OCI-M1 (cell line): Measurements from ENCODE around the gene NTSR2.
A peak's percentile ranks its signal among the peaks of the same experiment; 100 is the strongest.

Experiments used
- DNase-seq: peaks from one replicate; lab custom pipeline; 2025; lab: John Stamatoyannopoulos, UW

NTSR2 gene

DNA sequence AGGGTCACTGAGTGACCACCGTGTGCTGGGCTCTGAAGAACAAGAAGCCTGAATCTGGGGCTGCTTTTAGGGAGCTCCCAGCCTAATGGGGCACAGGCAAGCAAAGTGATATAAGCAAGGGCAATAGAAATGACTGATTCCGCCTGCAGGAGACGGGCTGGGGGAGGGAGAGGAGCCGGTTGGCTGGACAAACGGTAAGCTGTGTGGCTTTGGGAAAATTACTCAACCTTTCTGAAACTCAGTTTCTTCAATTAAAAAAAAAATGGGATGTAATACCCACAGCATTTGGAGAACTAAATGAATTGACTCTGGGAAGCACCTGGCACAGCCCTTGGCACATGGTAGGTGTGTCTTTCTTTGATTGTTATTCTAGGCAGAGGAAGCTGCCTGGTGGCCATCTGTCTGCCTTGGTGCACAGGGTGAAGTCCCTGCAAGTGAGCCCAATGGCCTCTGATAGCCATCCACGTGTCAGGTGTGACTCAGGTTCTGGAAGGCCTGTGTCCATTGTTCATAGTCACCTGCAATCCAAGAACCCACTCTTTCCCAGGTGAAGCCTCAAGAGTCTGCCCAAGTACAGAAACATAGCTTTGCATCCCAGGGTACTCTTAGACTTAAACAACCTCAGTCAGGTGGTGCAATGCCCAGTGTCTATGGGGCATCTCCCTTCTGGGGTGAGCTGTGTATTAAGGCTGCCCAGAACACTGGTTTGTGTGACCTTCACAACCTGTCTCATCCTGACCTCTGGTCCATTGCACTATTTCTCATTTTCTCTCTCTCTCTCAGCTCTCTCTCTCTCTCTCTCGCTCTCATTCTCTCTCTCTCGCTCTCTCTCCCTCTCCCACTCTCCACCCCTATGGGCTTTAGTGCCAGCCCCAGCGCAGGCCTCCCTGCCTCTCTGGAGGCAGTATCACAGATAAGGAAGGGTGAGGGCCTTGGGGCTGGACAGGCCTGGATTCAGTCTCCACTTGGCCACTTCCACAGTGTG is 30.0 kb upstream of the NTSR2 start:
- no peak for DNase-seq

DNA sequence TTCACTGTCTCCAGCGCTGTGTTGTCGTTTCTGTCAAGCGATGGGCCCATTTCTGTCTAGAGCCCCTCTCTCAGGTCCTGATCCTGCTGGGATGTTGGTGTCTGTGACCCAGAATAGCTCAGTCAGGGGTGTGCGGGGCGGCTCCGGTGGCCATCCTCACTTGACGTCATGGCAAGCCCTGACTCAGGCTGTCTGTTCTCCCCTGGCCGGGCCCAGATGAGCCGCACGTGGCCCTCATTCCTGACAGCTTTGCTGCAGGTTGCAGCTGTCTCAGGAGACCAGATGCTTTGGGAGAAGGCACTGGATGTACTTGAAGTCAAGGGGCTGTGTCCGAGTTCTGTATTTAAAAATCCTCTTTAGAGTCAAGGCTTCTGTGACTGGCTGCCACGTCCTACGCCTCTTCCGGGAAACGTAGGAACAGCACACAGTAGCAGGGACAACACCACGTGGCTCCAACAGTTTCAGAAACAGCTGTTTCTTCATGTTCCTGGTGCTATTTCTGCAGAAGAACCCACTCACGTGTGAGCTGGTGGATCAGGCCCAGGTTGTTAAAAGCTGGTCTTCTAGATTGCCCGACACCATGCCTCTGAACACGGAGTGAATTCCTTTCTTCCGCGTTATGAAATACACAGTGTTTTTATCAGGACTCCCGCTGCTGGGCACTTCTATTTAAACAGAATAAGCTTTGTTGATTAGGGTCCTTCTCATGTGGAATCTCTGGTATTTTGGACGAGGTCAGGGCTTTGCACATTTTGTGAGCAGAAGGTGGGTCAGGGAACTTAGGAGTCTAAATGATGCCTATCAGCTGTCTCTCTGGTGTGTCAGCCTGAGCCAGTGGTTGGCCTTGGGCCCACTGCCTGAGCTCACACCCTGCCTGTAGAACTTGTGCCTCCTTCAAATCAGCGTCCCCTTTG is 28.3 kb upstream of the NTSR2 start:
- DNase-seq, result no peak

DNA sequence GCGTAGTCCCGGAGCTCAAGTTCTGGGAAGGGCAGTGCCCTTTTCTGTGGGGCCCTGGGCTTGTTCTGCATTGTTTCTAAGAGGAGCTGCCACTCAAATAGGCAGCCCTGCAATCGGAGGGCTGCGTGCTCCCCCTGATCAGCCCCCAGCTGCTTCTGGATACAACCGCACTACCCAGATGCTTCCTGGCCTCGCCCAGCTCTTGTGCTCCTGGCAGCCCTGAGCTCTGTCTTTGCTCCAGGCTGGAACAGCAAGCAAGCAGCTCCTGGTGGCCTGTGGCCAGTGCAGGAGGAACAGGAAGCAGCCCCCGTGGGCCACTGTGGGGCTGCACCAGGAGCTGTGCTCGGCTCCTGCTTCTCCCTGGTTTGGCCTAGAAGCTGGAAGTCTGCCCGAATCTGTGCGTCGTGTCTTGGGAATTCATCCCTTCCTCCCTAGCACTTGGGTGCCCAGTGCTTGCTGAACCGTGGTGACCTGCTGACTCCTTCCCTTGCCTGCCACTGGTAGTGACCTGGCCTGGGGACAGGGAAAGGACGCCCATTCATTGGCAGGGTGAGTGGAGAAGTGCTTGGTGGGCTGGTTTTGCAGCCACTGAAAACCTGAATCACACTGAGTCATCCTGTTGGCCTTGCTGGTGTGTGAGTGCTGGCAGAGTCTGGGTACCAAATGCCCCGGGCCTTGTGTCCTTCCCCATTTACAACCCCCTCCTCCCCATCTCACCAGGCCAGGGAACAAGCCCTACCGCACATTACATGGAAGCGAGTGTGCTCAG is 27.3 kb upstream of the NTSR2 start:
- DNase-seq, result no peak

DNA sequence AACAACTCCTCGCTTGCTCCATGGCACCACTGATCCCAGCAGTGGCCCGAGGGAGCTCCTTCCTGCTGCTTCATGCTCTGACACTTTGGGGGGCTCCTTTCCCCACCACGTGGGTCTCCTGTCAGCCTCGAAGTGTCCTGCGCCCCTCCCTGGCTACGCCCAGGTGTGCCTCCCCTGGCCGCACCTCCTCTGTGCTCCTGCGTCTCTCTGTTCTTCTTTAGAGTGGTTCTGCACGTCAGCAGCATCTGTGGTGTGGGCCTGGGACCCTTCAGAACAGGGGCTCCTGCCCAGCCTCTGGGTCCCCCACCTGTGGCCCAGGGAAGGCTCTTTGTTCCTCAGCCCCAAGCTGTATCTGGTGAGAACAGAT is 26.7 kb upstream of the NTSR2 start:
- no peak for DNase-seq

DNA sequence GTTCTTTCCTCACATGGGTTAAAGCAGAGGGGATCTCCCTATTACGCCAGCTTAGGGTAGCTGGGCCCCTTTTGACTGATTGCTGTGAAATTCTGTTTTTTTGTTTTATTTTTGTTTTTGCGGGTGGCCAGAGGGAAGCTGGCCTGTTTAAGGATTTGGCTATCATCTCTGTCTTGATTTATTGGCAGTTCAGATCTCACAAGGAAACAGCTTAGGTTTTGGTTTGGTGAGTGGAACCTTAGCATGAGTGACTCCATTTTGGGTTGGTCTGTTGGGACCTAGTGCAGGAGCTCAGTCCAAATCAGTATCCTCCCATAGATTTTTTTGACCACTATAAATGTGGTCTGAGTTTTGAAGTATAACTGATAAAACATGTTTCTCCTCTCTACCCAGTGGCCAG is 25.6 kb upstream of the NTSR2 start:
- DNase-seq, result no peak

DNA sequence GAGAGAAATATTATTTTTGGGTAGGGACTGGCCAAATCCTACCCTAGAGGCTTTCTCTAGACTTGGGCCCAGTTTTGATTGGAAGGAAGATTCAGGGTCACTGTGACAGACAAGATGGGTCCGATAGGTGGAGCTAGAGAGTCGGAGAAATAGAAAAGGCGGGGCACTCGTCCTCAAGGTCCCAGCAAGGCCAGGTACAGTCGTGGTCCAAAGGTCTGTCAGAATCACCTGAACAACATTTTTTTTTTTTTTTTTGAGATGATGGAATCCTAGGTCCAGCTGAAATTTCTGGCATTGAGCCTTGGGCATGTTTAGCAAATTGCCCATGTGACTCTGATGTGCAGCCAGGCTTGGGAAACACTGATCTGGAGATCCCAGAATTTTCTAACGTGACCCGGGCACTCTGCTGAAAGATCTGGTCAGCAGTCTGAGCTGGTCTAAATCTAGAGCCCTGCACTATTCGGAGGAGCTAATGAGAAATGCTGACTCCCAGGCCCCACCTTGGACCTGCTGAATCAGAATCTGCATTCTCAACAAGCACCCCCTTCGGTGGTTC is 23.0 kb upstream of the NTSR2 start:
- DNase-seq, result peak; percentile 85

GRCh38 chr2:11691076-11691660 is 21.2 kb upstream of the NTSR2 start:
- no peak for DNase-seq

DNA sequence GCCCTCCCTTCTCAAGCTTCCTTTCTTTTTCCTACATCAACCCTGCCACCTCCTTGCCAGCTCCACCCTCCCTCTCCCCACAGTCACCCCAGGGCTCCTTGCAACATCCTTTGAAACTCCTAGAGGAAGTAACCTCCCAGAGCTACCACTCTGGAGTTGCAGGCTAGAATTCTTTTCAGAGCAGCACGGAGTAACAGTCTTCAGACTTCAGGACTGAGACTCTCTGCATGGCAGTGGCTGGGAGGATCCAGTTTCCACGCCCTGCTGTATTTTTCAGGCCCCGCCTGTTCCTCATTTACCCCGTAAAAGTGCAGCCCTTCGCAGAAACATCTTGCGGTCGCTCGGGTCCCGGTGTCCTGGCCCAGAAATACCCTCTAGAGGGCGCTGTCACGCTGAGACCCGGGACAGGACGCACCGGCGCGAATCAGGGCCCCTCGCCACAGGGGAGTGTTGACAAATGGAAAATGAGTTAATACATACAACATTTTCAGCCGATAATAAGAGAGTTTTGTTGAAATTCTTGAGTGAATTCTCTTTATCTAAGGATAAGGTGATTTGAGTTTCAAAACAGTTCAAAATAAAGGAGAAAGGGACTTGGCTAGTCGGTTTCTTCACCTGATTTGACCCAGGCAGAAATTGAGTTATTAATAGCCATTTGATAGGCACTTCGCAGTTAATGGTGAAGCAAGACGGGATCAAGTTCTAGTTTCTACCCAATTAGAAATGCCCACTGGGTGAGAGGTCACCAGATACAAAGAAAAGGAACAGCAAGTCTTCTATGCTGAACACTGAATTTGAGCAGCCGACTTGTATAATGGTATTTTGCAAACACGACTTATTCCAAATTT is 18.5 kb upstream of the NTSR2 start:
- DNase-seq, result peak; percentile 95

GRCh38 chr2:11687736-11688135 is 17.7 kb upstream of the NTSR2 start:
- no peak for DNase-seq

DNA sequence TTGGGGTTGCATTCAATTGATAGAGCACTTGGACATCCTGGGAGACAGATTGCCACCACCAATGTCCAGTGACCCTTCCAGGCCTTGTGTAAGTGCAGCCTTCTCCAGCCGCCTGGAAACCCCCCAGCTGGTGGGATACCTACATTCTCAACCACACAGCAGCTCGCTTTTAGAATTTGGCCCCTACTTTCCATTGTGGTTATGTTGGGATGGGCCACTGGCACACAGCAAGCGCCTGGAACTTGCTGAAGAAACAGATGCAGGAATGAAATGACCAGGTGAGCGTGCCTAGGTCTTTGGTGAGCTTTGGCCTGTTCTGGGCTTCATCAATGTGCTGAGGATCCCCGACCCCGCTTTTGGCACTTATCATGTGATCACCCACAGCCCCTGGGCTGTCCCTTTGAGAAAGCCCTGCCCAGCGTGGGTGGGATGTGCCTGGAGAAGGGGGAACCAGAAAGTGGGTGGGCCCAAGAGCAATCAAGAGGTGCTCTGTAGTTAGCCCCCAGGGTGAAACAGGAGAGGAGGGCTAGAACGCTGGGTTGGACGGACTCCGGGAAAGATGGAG is 16.0 kb upstream of the NTSR2 start:
- DNase-seq, result no peak

- DNase-seq, result no peak
Observed at GRCh38 chr2:11684894-11685460, 15.0 kb upstream of the NTSR2 start.

- no peak for DNase-seq
Observed at GRCh38 chr2:11683966-11684365, 14.0 kb upstream of the NTSR2 start.

DNA sequence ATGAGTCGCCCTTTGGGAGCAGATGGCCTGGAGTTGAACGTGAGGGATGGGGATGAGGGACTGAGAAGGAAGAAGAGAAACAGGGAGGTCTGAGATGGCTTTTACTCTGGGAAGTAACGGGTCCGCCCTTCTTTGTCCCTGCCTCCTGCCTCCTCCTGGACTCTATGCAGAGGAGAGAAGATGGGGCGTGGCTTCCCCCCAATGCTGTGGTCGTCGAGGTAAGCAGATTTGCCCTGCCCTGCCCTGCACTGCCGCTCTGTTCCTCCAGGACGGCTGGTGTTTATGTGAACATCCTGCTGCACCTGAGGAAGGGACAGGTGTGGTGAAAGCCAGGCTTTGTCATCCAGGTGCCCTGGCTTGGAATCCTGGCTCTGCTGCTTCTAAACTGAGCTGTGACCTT is 13.5 kb upstream of the NTSR2 start:
- no peak for DNase-seq

DNA sequence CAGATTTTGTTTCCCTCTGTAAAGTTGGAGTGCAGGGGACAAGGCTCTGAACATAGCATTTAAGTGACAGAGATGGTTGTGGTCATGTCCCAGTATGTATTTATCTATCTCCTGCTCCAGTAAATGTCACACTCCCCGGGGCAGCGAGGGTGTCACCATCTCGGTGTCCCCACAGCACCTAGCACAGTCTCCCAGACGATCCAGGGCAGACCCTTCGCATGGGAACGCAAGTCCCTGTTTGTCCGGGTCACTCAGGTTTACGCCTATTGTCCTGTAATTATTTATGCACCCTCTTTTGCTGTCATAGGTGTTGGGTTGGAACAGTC is 12.6 kb upstream of the NTSR2 start:
- no peak for DNase-seq

DNA sequence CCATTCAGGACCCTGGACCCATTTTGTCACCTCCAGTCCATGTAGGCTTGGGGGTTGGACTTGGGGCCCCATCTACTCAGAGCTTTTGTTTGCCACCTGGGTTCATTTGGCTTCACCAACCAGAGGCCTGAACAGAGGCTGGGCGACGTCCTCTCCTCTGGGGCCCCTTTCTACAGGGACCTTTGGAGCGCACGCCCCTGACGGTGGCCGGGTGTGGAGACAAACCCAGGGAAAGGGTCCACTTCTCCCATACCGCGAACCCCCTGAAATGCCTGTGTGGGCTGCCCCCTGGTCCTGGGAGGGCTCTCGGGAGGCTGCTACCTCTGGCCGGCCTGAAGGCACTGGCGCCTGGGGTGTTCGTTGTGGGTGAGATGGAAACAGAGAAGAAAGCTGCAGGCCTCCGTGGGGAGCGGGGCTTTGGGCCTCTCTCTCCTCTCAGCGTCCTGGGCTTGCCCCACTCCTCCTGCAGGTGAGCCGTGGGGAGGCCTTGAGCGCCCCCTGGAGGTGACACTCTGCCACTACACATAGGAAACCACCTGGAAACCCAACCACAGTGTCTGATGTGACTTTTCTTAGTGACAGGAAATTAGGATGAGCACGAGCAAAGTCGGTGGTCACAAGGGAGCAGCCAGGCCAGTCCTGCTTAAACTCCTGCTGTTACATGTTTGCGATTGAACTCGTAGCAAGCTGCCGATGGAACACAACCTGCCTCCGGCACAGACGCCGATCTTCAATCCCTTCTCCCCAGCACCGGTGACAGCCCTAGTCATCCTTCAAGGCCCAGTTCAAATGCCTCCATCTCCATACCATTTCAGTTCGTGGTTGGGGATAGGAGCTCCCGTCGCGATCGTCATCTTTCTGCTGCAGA is 12.0 kb upstream of the NTSR2 start:
- peak; percentile 77 for DNase-seq

DNA sequence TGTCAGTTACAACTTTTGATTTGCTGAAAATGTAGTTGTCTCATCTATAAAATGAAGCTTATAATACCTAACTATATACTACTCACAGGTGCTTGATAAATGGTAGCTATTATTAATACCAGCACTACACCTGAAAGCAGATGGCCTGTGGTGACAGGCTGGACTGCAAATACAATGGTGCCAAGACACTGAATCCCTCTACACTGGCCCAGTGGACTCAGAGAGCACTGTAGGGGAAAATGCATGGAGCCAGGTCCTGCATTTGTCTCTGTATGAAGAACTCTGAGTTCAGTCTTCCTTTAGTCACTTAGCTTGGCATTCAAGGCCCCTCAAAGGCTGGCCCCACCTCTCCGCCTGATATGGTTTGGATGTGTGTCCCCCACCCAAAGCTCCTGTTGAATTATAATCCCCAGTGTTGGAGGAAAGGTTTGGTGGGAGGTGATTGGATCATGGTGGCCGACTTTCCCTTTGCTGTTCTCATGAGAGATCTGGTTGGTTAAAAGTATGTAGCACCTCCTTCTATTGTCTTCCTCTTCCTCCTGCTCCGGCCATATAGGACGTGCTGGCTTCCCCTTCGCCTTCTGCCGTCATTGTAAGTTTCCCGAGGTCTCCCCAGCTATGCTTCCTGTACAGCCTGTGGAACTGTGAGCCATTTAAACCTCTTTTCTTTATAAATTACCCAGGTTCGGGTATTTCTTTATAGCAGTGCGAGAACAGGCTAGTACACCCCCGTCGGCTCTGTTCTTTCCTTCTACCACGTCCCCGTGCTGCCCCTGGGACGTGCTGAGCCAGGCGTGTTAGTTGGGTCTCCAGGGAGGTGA is 11.1 kb upstream of the NTSR2 start:
- peak; percentile 68 for DNase-seq

GRCh38 chr2:11680182-11680900 is 10.3 kb upstream of the NTSR2 start:
- no peak for DNase-seq
